PC-3 (cell line): ENCODE measurements around the gene DACT1. TPM values are rescaled to one million over a fixed set of nuclear protein-coding genes. Genes with fewer than 3 reads are reported as not detected.

Experiments used
- ATAC-seq: fragments of 200-7000 bp; cut with Tn5 transposase; 2 replicates; pipeline ENCODE4 v1.9.1; 2020; ENCODE audit warnings: mild to moderate bottlenecking, moderate library complexity
- BruUV-seq: library from RNA; stranded (reverse); fragments of 400-500 nt; replicated peaks from 2 replicates; lab custom pipeline; 2021; lab: Mats Ljungman, UMichigan
- CTCF ChIA-PET: fragments of 300-600 bp; sonication (Branson Sonifier 250); formaldehyde crosslinking; loops from one replicate; lab custom pipeline; 2022; ENCODE audit warnings: antibody characterized with exemption; lab: Charles Lee
- POLR2A ChIA-PET: fragments of 300-600 bp; sonication (Branson Sonifier 250); formaldehyde crosslinking; loops from one replicate; lab custom pipeline; 2022; ENCODE audit warnings: antibody characterized with exemption; ENCODE audit not compliant: unreplicated experiment; lab: Charles Lee
- DNase-seq: peaks from one replicate; pipeline ENCODE4 v3.0.0-alpha.2; 2015
- H2AFZ ChIP-seq: fragments of 300-600 bp; sonication (generic); 2 replicates; pipeline ENCODE4 v1.6.0; 2016; ENCODE audit warnings: antibody characterized with exemption, low read length
- H3F3A ChIP-seq: fragments of 300-600 bp; sonication (generic); one replicate; pipeline ENCODE4 v1.6.0; 2017; ENCODE audit warnings: antibody characterized with exemption, low read length, control low read depth, mild to moderate bottlenecking; ENCODE audit not compliant: unreplicated experiment
- H3K27ac ChIP-seq: fragments of 300-600 bp; sonication (generic); 2 replicates; pipeline ENCODE4 v1.5.1; 2016; ENCODE audit warnings: mild to moderate bottlenecking, low read length
- H3K27me3 ChIP-seq: fragments of 300-600 bp; sonication (generic); 2 replicates; pipeline ENCODE4 v1.6.1; 2016; ENCODE audit warnings: low read length, mixed read lengths
- H3K36me3 ChIP-seq: fragments of 300-600 bp; sonication (generic); 2 replicates; pipeline ENCODE4 v1.6.1; 2016; ENCODE audit warnings: low read depth, mixed run types, low read length, mixed read lengths
- H3K4me1 ChIP-seq: fragments of 300-600 bp; sonication (generic); 2 replicates; pipeline ENCODE4 v1.5.1; 2016; ENCODE audit warnings: low read length; ENCODE audit not compliant: insufficient read depth
- H3K4me2 ChIP-seq: fragments of 300-600 bp; sonication (generic); 2 replicates; pipeline ENCODE4 v1.6.0; 2016; ENCODE audit warnings: low read length
- H3K4me3 ChIP-seq: fragments of 300-600 bp; sonication (generic); 2 replicates; pipeline ENCODE4 v1.5.1; 2016; ENCODE audit warnings: mild to moderate bottlenecking, low read length, mixed read lengths
- H3K79me2 ChIP-seq: fragments of 300-600 bp; sonication (generic); 2 replicates; pipeline ENCODE4 v1.6.1; 2017; ENCODE audit warnings: low read length, mixed read lengths
- H3K9ac ChIP-seq: fragments of 300-600 bp; sonication (generic); 2 replicates; pipeline ENCODE4 v1.6.0; 2016; ENCODE audit warnings: mild to moderate bottlenecking, low read length
- H3K9me2 ChIP-seq: fragments of 300-600 bp; sonication (generic); replicated peaks from 2 replicates; pipeline ENCODE4 v1.6.1; 2016; ENCODE audit warnings: mixed run types, low read length, mixed read lengths
- H3K9me3 ChIP-seq: fragments of 300-600 bp; sonication (generic); 2 replicates; pipeline ENCODE4 v1.6.1; 2016; ENCODE audit warnings: low read length, mixed read lengths
- H4K20me1 ChIP-seq: fragments of 300-600 bp; sonication (generic); 2 replicates; pipeline ENCODE4 v1.6.1; 2016; ENCODE audit warnings: low read length, mixed read lengths
- CTCF ChIP-seq: fragments of 300-600 bp; sonication (generic); conservative IDR thresholded peaks from 2 replicates; pipeline ENCODE4 v1.5.1; 2017; ENCODE audit warnings: antibody characterized with exemption, low read depth, mild to moderate bottlenecking, low read length
- EZH2 ChIP-seq: fragments of 300-600 bp; sonication (generic); IDR thresholded peaks from one replicate; pipeline ENCODE4 v1.6.1; 2017; ENCODE audit warnings: antibody characterized with exemption, mild to moderate bottlenecking, low read length; ENCODE audit not compliant: unreplicated experiment
- EZH2phosphoT487 ChIP-seq: fragments of 300-600 bp; sonication (generic); IDR thresholded peaks from 2 replicates; pipeline ENCODE4 v1.6.1; 2018; ENCODE audit warnings: mild to moderate bottlenecking, antibody characterized with exemption, low read length, borderline replicate concordance
- intact Hi-C: fragments of 100-400 bp; cut with micrococcal nuclease; formaldehyde crosslinking; loops from 2 replicates; pipeline ENCODE4 v1.9.0; 2023
- total RNA-seq: library from RNA; depleted of rRNA; stranded (reverse); fragments of >200 nt; gene quantifications from 2 replicates; pipeline ENCODE4 v1.2.3, GENCODE V29; 2014

DACT1 gene
- total RNA-seq, 1 experiment from 2014 or later, result 1.8 TPM

- POLR2A ChIA-PET, result no interaction called here
- Histone ChIP-seq H3K4me1 (no peaks in the 10 kb centered on the region), H3K27ac (no peak overlapping the region), H3K9me3 (no peaks in the 10 kb centered on the region), H3K9ac (no peak overlapping the region), H3K4me2 (no peak overlapping the region), H4K20me1 (no peaks in the 10 kb centered on the region), H3K27me3 (peaks cover 40% of the 10 kb centered on the region), H3K36me3 (no peaks in the 10 kb centered on the region), H3K79me2 (no peaks in the 10 kb centered on the region), H3K9me2 (no peaks in the 10 kb centered on the region), H2AFZ (no peak overlapping the region), H3K4me3 (no peak overlapping the region), H3F3A (no peaks in the 10 kb centered on the region)
- intact Hi-C loops, result no loop called here
- ATAC-seq, result peak; percentile 17; the same call in 1 of the 2 replicates
- BruUV-seq, result no TSS peak
- TF ChIP-seq EZH2phosphoT487 (no peak), EZH2 (no peak), CTCF (no peak)
- no peak for DNase-seq
- CTCF ChIA-PET, result interaction anchor here (0.7 kb wide), 1 partner anchor 80 kb away, joined by 4 read pairs; no protein-coding TSS in a partner anchor
These were observed 30.4 kb upstream of the DACT1 start for GRCh38 chr14:58607131-58607951.

GRCh38 chr14:58607952-58608317 lies 29.8 kb upstream of the DACT1 start:
- POLR2A ChIA-PET, result no interaction called here
- Histone ChIP-seq H3K9ac (no peak overlapping the region), H3K4me1 (no peaks in the 10 kb centered on the region), H3K27ac (no peak overlapping the region), H3K9me3 (no peaks in the 10 kb centered on the region), H3K27me3 (peaks cover 41% of the 10 kb centered on the region), H3K79me2 (no peaks in the 10 kb centered on the region), H2AFZ (no peak overlapping the region), H3K4me2 (no peak overlapping the region), H3K4me3 (no peak overlapping the region), H4K20me1 (no peaks in the 10 kb centered on the region), H3F3A (no peaks in the 10 kb centered on the region), H3K9me2 (no peaks in the 10 kb centered on the region), H3K36me3 (no peaks in the 10 kb centered on the region)
- intact Hi-C loops, result no loop called here
- CTCF ChIA-PET, result no interaction called here
- TF ChIP-seq CTCF (no peak), EZH2phosphoT487 (no peak), EZH2 (no peak)
- peak; percentile 53 for ATAC-seq
- peak; percentile 84 for DNase-seq
- BruUV-seq, result no TSS peak

- Histone ChIP-seq H2AFZ (no peak overlapping the region), H3K79me2 (no peaks in the 10 kb centered on the region), H3K9me2 (no peaks in the 10 kb centered on the region), H4K20me1 (no peaks in the 10 kb centered on the region), H3K9me3 (no peaks in the 10 kb centered on the region), H3K9ac (no peak overlapping the region), H3K4me1 (no peaks in the 10 kb centered on the region), H3K4me2 (no peak overlapping the region), H3K27ac (no peak overlapping the region), H3F3A (no peaks in the 10 kb centered on the region), H3K4me3 (no peak overlapping the region), H3K27me3 (peaks cover 31% of the 10 kb centered on the region), H3K36me3 (no peaks in the 10 kb centered on the region)
- intact Hi-C loops, result no loop called here
- ATAC-seq (no peak), DNase-seq (no peak)
- TF ChIP-seq EZH2phosphoT487, result no peak
- TF ChIP-seq CTCF, result no peak
- no peak for TF ChIP-seq EZH2
- CTCF ChIA-PET, result no interaction called here
- BruUV-seq, result no TSS peak
- POLR2A ChIA-PET, result interaction anchor here (0.7 kb wide), 1 partner anchor 116 kb away, joined by 7 read pairs; no protein-coding TSS in a partner anchor
These were observed 20.1 kb upstream of the DACT1 start for GRCh38 chr14:58617619-58618018.
